GOT3 (cell line): ENCODE measurements around the gene PRELID2.
"Not testable (repeated sequence)": the region's sequence is repeated elsewhere in the genome, so short reads cannot be mapped to it uniquely, and the experiment has no call there.

ENCODE experiments used
- DNase-seq: peaks from one replicate; lab custom pipeline; 2025; ENCODE audit warnings: mixed read lengths; lab: John Stamatoyannopoulos, UW

The PRELID2 gene

DNA sequence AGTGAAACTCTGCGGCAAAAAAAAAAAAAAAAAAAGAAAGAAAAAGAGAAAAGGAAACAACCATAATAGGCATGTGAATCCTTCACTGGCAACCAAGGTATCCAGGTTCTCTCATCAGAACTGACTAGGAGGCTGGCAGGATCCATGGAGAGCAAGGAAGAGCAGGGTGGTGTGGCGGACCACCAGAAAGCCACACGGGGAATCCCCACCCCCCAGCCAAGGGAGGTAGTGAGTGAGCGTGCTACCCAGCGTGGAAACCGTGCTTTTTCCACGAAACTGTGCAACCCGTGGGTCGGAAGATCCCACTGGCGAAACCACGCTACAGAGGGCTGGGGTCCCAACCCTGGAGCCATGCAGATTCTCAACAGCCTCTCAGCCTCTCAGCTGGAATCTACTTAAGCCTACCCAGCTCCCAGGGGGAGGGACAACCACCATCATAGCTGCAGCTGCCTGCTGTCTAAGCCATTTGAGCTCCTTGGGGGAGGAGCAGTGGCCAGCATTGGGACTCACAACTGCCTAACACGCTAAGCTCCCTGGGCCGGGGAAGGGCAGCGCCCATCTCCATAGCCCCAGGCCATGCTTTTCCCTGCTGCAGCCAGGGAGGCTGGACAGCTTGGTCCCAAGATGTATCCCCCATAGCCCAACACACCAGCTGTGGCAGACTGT, 91.6 kb downstream of the PRELID2 start:
- no peak for DNase-seq

GRCh38 chr5:145739843-145740242, 95.3 kb downstream of the PRELID2 start:
- no peak for DNase-seq

- no peak for DNase-seq
Observed at GRCh38 chr5:145738227-145738626, 96.9 kb downstream of the PRELID2 start.

GRCh38 chr5:145737578-145737977, 97.6 kb downstream of the PRELID2 start:
- no peak for DNase-seq

GRCh38 chr5:145729956-145730355, 105.2 kb downstream of the PRELID2 start:
- not testable (repeated sequence) for DNase-seq

DNA sequence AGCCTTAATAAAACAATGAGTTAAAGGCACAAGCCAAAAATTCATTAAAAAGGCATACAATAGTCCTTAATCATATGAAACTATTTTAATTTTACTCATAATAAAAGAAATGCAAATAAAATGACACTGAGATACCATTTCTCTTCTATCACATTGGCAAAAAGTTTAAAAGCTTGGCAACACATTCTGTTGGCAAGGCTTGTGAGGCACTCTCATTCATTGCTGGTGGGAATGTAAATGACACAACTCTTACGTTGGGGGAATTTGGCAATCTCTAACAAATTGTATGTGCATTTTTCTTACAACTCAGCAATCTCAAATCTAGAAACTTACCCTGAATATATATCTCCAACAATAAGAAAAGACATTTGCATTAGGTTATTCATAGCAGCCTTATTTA, 111.6 kb downstream of the PRELID2 start:
- no peak for DNase-seq

DNA sequence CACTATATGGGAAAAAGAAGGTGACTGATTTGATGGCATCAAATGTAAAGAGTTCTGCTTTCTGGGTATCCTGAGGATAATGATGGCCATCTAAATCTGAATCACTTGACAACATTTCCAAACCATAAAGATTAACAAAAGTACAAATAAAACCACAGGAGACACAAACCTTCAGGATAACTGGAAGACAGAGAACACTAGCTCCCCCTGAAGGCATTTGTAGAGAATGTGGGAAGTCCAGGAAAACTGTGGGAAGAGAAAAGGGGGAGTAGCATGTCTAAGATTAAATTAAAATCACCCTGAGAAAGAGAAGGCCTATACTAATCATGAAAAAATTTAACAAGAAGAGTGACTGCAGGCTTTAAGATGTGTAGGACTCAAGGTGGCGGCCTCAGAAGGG, 116.2 kb downstream of the PRELID2 start:
- DNase-seq, result no peak

GRCh38 chr5:145715412-145715811, 119.7 kb downstream of the PRELID2 start:
- no peak for DNase-seq

GRCh38 chr5:145712245-145712644, 122.9 kb downstream of the PRELID2 start:
- DNase-seq, result no peak

DNA sequence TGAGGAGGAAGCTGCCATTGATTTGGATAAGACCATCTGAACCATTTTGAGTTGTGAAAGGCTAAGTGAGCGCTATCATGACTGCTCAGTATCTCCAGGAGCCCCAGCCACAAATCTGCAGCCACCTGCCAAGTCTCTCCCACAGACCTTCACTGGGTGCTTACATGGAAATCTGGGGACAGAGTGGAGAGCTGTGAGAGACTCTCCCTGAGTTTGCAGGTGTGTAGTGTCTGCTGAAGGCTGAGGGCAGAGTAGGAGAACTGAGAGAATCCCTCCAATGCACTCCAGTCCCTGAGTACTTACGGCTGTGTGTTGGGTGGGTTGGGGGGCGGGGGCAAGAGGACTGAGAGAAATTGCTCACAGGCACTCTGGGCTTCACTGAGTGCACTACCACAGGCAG, 123.7 kb downstream of the PRELID2 start:
- no peak for DNase-seq
